ENCODE measurements around the gene GNG2.

- TF ChIP-seq, protein P1, sequence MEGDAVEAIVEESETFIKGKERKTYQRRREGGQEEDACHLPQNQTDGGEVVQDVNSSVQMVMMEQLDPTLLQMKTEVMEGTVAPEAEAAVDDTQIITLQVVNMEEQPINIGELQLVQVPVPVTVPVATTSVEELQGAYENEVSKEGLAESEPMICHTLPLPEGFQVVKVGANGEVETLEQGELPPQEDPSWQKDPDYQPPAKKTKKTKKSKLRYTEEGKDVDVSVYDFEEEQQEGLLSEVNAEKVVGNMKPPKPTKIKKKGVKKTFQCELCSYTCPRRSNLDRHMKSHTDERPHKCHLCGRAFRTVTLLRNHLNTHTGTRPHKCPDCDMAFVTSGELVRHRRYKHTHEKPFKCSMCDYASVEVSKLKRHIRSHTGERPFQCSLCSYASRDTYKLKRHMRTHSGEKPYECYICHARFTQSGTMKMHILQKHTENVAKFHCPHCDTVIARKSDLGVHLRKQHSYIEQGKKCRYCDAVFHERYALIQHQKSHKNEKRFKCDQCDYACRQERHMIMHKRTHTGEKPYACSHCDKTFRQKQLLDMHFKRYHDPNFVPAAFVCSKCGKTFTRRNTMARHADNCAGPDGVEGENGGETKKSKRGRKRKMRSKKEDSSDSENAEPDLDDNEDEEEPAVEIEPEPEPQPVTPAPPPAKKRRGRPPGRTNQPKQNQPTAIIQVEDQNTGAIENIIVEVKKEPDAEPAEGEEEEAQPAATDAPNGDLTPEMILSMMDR (IDR thresholded peaks at IDR 0.05) = no peak
- TF ChIP-seq EZH2 (IDR thresholded peaks at IDR 0.05) = no peak
- no peak for TF ChIP-seq EZH2phosphoT487 (IDR thresholded peaks at IDR 0.05)
These were observed 12.9 kb downstream of the GNG2 start for GRCh38 chr14:51873221-51873893.

Data from neural progenitor cell (in vitro differentiated cells).